VCaP (cell line): Measurements from ENCODE around the gene RUFY3.

Source experiments
- H3K27ac ChIP-seq: fragments of 450-650 bp; 2 replicates; pipeline ENCODE4 v1.5.1; 2017
- TF ChIP-seq, protein P1 (sequence below): fragments of 450-650 bp; conservative IDR thresholded peaks from 2 replicates; pipeline ENCODE4 v1.5.1; 2017; ENCODE audit warnings: mild to moderate bottlenecking, moderate library complexity

Gene RUFY3

DNA sequence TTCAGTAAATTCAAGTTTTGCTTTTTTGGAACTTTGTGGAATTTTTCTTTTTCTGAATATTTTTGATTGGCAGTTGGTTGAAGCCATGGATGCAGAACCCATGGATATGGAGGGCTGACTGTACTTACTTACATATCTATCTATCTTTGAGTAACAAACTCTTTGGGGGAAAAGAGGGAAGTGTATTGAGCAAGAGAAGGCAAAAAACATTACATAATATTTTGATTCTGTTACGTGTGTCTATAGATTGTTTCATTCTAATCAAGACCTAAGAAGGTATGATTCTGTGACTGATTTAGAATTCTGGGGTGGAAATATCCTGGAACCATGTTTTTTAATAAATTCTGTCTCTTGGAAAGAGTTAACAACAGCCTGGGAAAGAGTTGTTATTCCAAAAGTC lies 86.4 kb downstream of the RUFY3 start:
- H3K27ac ChIP-seq = no peak overlapping the region
- TF ChIP-seq, protein P1, sequence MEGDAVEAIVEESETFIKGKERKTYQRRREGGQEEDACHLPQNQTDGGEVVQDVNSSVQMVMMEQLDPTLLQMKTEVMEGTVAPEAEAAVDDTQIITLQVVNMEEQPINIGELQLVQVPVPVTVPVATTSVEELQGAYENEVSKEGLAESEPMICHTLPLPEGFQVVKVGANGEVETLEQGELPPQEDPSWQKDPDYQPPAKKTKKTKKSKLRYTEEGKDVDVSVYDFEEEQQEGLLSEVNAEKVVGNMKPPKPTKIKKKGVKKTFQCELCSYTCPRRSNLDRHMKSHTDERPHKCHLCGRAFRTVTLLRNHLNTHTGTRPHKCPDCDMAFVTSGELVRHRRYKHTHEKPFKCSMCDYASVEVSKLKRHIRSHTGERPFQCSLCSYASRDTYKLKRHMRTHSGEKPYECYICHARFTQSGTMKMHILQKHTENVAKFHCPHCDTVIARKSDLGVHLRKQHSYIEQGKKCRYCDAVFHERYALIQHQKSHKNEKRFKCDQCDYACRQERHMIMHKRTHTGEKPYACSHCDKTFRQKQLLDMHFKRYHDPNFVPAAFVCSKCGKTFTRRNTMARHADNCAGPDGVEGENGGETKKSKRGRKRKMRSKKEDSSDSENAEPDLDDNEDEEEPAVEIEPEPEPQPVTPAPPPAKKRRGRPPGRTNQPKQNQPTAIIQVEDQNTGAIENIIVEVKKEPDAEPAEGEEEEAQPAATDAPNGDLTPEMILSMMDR = no peak

DNA sequence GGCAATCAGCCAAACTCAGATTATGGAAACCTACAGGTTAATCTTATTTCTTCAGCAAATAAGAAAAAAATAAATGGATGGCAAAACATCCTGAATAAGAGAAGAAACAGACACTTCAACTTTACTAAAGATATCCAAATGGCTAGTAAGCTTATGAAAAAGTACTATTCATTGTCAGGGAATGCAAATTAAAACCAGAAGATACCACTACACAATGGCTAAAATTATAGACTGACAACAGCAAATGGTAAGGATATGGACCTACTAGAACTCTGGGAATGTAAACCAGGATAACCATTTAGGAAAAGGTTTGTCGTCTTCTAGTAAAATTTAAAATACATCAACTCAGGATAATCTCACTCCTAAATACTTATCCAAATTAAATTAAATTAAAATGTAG lies 93.6 kb downstream of the RUFY3 start:
- TF ChIP-seq, protein P1 = no peak

DNA sequence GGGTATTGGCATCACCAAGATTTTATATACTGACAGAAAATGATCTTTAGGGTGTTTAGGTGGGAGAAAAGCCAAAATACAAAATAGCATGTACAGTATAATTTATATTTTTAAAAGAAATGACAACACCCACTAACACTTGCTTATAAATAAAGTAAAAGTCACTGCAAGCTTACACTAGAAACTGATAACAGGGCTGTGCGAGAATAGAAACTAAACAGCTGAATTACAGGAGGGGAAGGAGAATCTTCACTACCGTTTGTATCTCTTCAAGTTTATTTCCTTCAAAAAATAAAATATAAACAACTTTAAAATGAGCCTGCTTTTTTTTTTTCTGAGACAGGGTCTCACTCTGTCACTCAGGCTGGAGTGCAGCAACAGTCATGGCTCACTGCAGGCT lies 95.1 kb downstream of the RUFY3 start:
- H3K27ac ChIP-seq = no peak overlapping the region
- TF ChIP-seq, protein P1 = no peak

More for the DNA sequence above, 93.6 kb downstream of the RUFY3 start:
- H3K27ac ChIP-seq = no peak overlapping the region

- TF ChIP-seq, protein P1 = no peak
- H3K27ac ChIP-seq = no peak overlapping the region
Observed at GRCh38 chr4:70818173-70818855, 96.5 kb downstream of the RUFY3 start.

DNA sequence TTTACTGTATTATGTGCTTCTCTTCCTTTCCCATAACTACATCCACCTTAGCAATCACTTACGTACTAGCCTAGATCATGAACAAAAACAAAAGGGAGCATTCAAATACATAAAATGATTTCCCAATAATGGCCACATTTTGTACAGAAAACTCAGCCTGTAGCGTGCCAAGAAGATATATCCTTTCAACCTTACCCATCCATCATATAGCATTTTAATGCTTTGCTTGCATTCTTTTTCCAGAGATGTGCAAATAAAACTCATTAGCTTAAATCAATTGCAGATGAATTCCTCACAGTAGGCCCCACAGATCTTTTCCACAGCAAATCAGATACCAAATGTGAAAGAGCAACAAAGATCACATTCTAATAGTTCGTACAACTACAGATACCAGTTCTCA lies 97.2 kb downstream of the RUFY3 start:
- TF ChIP-seq, protein P1 = no peak
- no peak overlapping the region for H3K27ac ChIP-seq

DNA sequence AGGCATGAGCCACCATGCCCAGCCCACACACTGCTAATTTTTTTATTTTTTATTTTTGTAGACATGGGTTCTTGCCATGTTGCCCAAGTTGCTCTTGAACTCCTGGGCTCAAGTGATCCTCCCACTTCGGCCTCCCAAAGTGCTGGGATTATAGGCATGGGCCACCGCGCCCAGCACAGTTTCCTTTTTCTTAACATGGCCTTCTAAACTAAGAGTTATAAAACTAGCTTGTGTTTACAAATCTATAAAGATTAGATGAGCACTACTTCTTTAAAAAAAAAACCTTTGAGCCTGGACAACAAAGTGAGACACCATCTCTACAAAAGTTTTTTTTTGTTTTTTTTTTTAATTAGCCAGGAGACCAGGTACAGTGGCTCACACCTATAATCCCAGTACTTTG lies 107.3 kb downstream of the RUFY3 start:
- TF ChIP-seq, protein P1 = no peak
- no peak overlapping the region for H3K27ac ChIP-seq

DNA sequence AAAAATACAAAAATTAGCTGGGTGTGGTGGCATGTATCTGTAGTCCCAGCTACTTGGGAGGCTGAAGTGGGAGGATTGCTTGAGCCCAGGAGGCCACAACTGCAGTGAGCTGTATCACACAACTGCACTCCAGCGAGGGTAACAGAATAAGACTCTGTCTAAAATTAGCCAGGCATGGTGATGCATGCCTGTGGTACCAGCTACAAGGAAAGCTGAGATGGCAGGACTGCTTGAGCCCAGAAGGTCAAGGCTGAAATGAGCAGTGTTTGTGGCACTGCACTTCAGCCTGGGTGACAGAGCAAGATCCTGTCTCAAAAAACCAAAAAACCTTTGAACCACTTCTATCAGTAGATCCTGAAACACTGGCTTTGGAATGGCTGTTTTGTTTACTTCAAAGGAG lies 107.7 kb downstream of the RUFY3 start:
- no peak overlapping the region for H3K27ac ChIP-seq
- TF ChIP-seq, protein P1 = no peak
